H9 (cell line): ENCODE results near the gene CNOT11. TPM values are rescaled to one million over a fixed set of nuclear protein-coding genes. Genes with fewer than 3 reads are reported as not detected.

Experiments
- DNase-seq: peaks from one replicate; pipeline ENCODE4 v3.0.0-alpha.2; 2017
- H2AFZ ChIP-seq: one replicate; pipeline ENCODE4 v1.6.1; 2013; ENCODE audit warnings: mild to moderate bottlenecking, low read length, control low read depth, moderate library complexity
- H2AK5ac ChIP-seq: 2 replicates; pipeline ENCODE4 v1.6.1; 2013; ENCODE audit warnings: low read length, control low read depth, mixed read lengths; ENCODE audit not compliant: insufficient read length
- H2BK120ac ChIP-seq: one replicate; pipeline ENCODE4 v1.6.1; 2013; ENCODE audit warnings: low read depth, mild to moderate bottlenecking, low read length, control low read depth, inconsistent platforms; ENCODE audit not compliant: poor library complexity, severe bottlenecking
- H2BK12ac ChIP-seq: 2 replicates; pipeline ENCODE4 v1.6.1; 2013; ENCODE audit warnings: low read length, control low read depth, mixed read lengths, low read depth; ENCODE audit not compliant: insufficient read length
- H2BK15ac ChIP-seq: 2 replicates; pipeline ENCODE4 v1.6.1; 2013; ENCODE audit warnings: low read depth, low read length, control low read depth
- H2BK20ac ChIP-seq: one replicate; pipeline ENCODE4 v1.6.1; 2013; ENCODE audit warnings: low read depth, mild to moderate bottlenecking, low read length, control low read depth, inconsistent platforms; ENCODE audit not compliant: poor library complexity, severe bottlenecking
- H2BK5ac ChIP-seq: 2 replicates; pipeline ENCODE4 v1.6.1; 2013; ENCODE audit warnings: low read length, control low read depth, mixed read lengths; ENCODE audit not compliant: insufficient read length
- H3K14ac ChIP-seq: 2 replicates; pipeline ENCODE4 v1.6.1; 2013; ENCODE audit warnings: low read length, control low read depth; ENCODE audit not compliant: insufficient read depth
- H3K18ac ChIP-seq: 2 replicates; pipeline ENCODE4 v1.6.1; 2013; ENCODE audit warnings: low read depth, mild to moderate bottlenecking, mixed read lengths, low read length, control low read depth; ENCODE audit not compliant: insufficient read length
- H3K23ac ChIP-seq: 2 replicates; pipeline ENCODE4 v1.6.1; 2013; ENCODE audit warnings: low read length, control low read depth, mixed read lengths, low read depth; ENCODE audit not compliant: insufficient read length
- H3K23me2 ChIP-seq: 2 replicates; pipeline ENCODE4 v1.6.1; 2013; ENCODE audit warnings: low read depth, mild to moderate bottlenecking, mixed read lengths, low read length, control low read depth; ENCODE audit not compliant: insufficient read length, poor library complexity, severe bottlenecking
- H3K27ac ChIP-seq: 2 replicates; pipeline ENCODE4 v1.5.1; 2013; ENCODE audit warnings: low read length, control low read depth, mixed read lengths, low read depth; ENCODE audit not compliant: insufficient read length
- H3K27me3 ChIP-seq: 2 replicates; pipeline ENCODE4 v1.6.1; 2013; ENCODE audit warnings: low read length, control low read depth, inconsistent platforms; ENCODE audit not compliant: insufficient read depth
- H3K4ac ChIP-seq: 2 replicates; pipeline ENCODE4 v1.6.1; 2013; ENCODE audit warnings: low read depth, mild to moderate bottlenecking, control low read depth, inconsistent platforms, low read length, moderate library complexity
- H3K4me1 ChIP-seq: 2 replicates; pipeline ENCODE4 v1.6.1; 2013; ENCODE audit warnings: low read length, control low read depth, inconsistent platforms; ENCODE audit not compliant: insufficient read depth
- H3K4me2 ChIP-seq: 2 replicates; pipeline ENCODE4 v1.6.1; 2013; ENCODE audit warnings: low read length, control low read depth, mixed read lengths; ENCODE audit not compliant: insufficient read length, insufficient read depth
- H3K56ac ChIP-seq: 2 replicates; pipeline ENCODE4 v1.6.1; 2013; ENCODE audit warnings: low read depth, mild to moderate bottlenecking, mixed read lengths, low read length, control low read depth; ENCODE audit not compliant: insufficient read length
- H3K79me1 ChIP-seq: 2 replicates; pipeline ENCODE4 v1.6.1; 2013; ENCODE audit warnings: low read depth, mild to moderate bottlenecking, moderate library complexity, low read length, control low read depth, inconsistent platforms; ENCODE audit not compliant: insufficient read depth, poor library complexity, severe bottlenecking
- H3K79me2 ChIP-seq: 2 replicates; pipeline ENCODE4 v1.6.1; 2013; ENCODE audit warnings: low read length, control low read depth, inconsistent platforms; ENCODE audit not compliant: insufficient read depth
- H3K9ac ChIP-seq: 2 replicates; pipeline ENCODE4 v1.6.1; 2013; ENCODE audit warnings: low read length, control low read depth, mixed read lengths; ENCODE audit not compliant: insufficient read length; ENCODE audit errors: extremely low read depth
- H3K9me3 ChIP-seq: one replicate; pipeline ENCODE4 v1.6.1; 2013; ENCODE audit warnings: low read depth, low read length, inconsistent platforms; ENCODE audit not compliant: control insufficient read depth
- H3T11ph ChIP-seq: one replicate; pipeline ENCODE4 v1.6.1; 2013; ENCODE audit warnings: mild to moderate bottlenecking, low read length, control low read depth, inconsistent platforms
- H4K20me1 ChIP-seq: one replicate; pipeline ENCODE4 v1.6.1; 2013; ENCODE audit not compliant: control insufficient read depth, insufficient read length, insufficient read depth
- H4K5ac ChIP-seq: 2 replicates; pipeline ENCODE4 v1.6.1; 2013; ENCODE audit warnings: low read depth, mild to moderate bottlenecking, mixed read lengths, low read length, control low read depth; ENCODE audit not compliant: insufficient read length
- H4K8ac ChIP-seq: replicated peaks from 2 replicates; pipeline ENCODE4 v1.6.1; 2013; ENCODE audit warnings: low read length, control low read depth, mixed read lengths, low read depth; ENCODE audit not compliant: insufficient read length
- H4K91ac ChIP-seq: 2 replicates; pipeline ENCODE4 v1.6.1; 2013; ENCODE audit warnings: low read depth, mild to moderate bottlenecking, moderate library complexity, mixed read lengths, low read length, control low read depth; ENCODE audit not compliant: insufficient read length
- H3K27ac Mint-ChIP-seq, 3 experiments: 2 replicates in 2 of 3; 3 replicates in 1 of 3; pipeline ENCODE4 v1.8.0; 2020 to 2021; ENCODE audit warnings: mixed read lengths in 3 of 3, mild to moderate bottlenecking in 1 of 3, moderate library complexity in 1 of 3
- H3K27me3 Mint-ChIP-seq: 2 replicates; pipeline ENCODE4 v1.8.0; 2021; ENCODE audit warnings: low read depth, mild to moderate bottlenecking, moderate library complexity, mixed read lengths
- H3K36me3 Mint-ChIP-seq, 3 experiments: 2 replicates in 2 of 3; 3 replicates in 1 of 3; pipeline ENCODE4 v1.8.0; 2020 to 2021; ENCODE audit warnings: low read depth in 3 of 3, mixed read lengths in 3 of 3; ENCODE audit not compliant: insufficient read depth in 1 of 3
- H3K4me1 Mint-ChIP-seq, 2 experiments: 2 replicates each; pipeline ENCODE4 v1.8.0; 2020; ENCODE audit warnings: mixed read lengths in 2 of 2
- H3K4me3 Mint-ChIP-seq, 2 experiments: 2 replicates in 1 of 2; 3 replicates in 1 of 2; pipeline ENCODE4 v1.8.0; 2020 to 2021; ENCODE audit warnings: mild to moderate bottlenecking in 2 of 2, mixed read lengths in 2 of 2, moderate library complexity in 1 of 2
- H3K9me3 Mint-ChIP-seq, 2 experiments: 2 replicates in 1 of 2; 3 replicates in 1 of 2; pipeline ENCODE4 v1.8.0; 2020; ENCODE audit warnings: mild to moderate bottlenecking in 2 of 2, mixed read lengths in 2 of 2, moderate library complexity in 1 of 2
- CTCF ChIP-seq: fragments of 200-600 bp; sonication (generic); conservative IDR thresholded peaks from 3 replicates; pipeline ENCODE4 v1.8.0; 2021; ENCODE audit warnings: antibody characterized with exemption, mild to moderate bottlenecking
- WGBS: extraction: QIAGEN DNeasy Blood & Tissue Kit; methylation state at CpG from one replicate; pipeline ENCODE4 v1.1.7; 2013; ENCODE audit warnings: missing lambda C conversion rate, low lambda C conversion rate, mixed read lengths; ENCODE audit not compliant: insufficient read length; ENCODE audit errors: extremely low coverage; 5-methylcytosine and 5-hydroxymethylcytosine counted together
- total RNA-seq: library from RNA; stranded (reverse); gene quantifications from 2 replicates; pipeline ENCODE4 v1.2.1, GENCODE V29; 2021

The CNOT11 gene
- total RNA-seq, 1 experiment from 2014 or later, result 46.8 TPM

- no peaks in the 10 kb centered on the region for H3K79me1 ChIP-seq
- Mint-ChIP-seq H3K4me1 (peaks cover 7 to 15% of the 10 kb centered on the region in 2 experiments), H3K4me3 (no peak overlapping the region), H3K27ac (no peak overlapping the region), H3K27me3 (no peaks in the 10 kb centered on the region), H3K36me3 (peaks cover 28 to 51% (median 36%) of the 10 kb centered on the region in 3 experiments; a peak in 6 of 7 replicates), H3K9me3 (no peaks in the 10 kb centered on the region)
- H4K8ac ChIP-seq, result no peak overlapping the region
- no peak overlapping the region for H2BK5ac ChIP-seq
- H3K4me1 ChIP-seq, result peaks cover 3% of the 10 kb centered on the region; the same call in 1 of the 2 replicates
- H2BK15ac ChIP-seq, result no peak overlapping the region
- H3K9me3 ChIP-seq, result no peaks in the 10 kb centered on the region
- H3K27ac ChIP-seq, result no peak overlapping the region
- no peak overlapping the region for H2BK12ac ChIP-seq
- no peak for TF ChIP-seq CTCF
- no peak overlapping the region for H3T11ph ChIP-seq
- no peak overlapping the region for H3K4ac ChIP-seq
- H4K20me1 ChIP-seq, result no peaks in the 10 kb centered on the region
- H4K91ac ChIP-seq, result no peak overlapping the region
- H3K18ac ChIP-seq, result no peak overlapping the region
- H3K9ac ChIP-seq, result no peak overlapping the region
- peaks cover 12% of the 10 kb centered on the region; the same call in 1 of the 2 replicates for H3K79me2 ChIP-seq
- H2BK20ac ChIP-seq, result no peak overlapping the region
- H3K4me2 ChIP-seq, result no peak overlapping the region
- H2BK120ac ChIP-seq, result no peak overlapping the region
- DNase-seq, result no peak
- no CpG with 5 or more reads among the region's 8 CpGs for WGBS
- H3K23ac ChIP-seq, result no peak overlapping the region
- no peak overlapping the region for H3K56ac ChIP-seq
- no peak overlapping the region for H3K14ac ChIP-seq
- H4K5ac ChIP-seq, result no peak overlapping the region
- H3K27me3 ChIP-seq, result no peaks in the 10 kb centered on the region
- no peak overlapping the region for H2AK5ac ChIP-seq
- no peak overlapping the region for H2AFZ ChIP-seq
- peaks cover under 1% of the 10 kb centered on the region for H3K23me2 ChIP-seq
These were observed 6.1 kb downstream of the CNOT11 start for GRCh38 chr2:101258804-101259203.
